OCI-LY7 (cell line): ENCODE data around the gene TMEM51.

Experiments used
- EZH2phosphoT487 ChIP-seq: fragments of 200-600 bp; sonication (generic); IDR thresholded peaks from 2 replicates; pipeline ENCODE4 v1.6.1; 2018; ENCODE audit warnings: low read depth, borderline replicate concordance, mild to moderate bottlenecking, mixed run types, antibody characterized with exemption, low read length, moderate library complexity, mixed read lengths
- TF ChIP-seq, protein P1 (sequence below): fragments of 200-600 bp; sonication (generic); conservative IDR thresholded peaks from 2 replicates; pipeline ENCODE4 v1.5.1; 2014; ENCODE audit warnings: mild to moderate bottlenecking, antibody characterized with exemption, low read length, moderate library complexity, mixed read lengths

GRCh38 chr1:15262003-15262377 lies 108.4 kb downstream of the TMEM51 start:
- TF ChIP-seq, protein P1, sequence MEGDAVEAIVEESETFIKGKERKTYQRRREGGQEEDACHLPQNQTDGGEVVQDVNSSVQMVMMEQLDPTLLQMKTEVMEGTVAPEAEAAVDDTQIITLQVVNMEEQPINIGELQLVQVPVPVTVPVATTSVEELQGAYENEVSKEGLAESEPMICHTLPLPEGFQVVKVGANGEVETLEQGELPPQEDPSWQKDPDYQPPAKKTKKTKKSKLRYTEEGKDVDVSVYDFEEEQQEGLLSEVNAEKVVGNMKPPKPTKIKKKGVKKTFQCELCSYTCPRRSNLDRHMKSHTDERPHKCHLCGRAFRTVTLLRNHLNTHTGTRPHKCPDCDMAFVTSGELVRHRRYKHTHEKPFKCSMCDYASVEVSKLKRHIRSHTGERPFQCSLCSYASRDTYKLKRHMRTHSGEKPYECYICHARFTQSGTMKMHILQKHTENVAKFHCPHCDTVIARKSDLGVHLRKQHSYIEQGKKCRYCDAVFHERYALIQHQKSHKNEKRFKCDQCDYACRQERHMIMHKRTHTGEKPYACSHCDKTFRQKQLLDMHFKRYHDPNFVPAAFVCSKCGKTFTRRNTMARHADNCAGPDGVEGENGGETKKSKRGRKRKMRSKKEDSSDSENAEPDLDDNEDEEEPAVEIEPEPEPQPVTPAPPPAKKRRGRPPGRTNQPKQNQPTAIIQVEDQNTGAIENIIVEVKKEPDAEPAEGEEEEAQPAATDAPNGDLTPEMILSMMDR = no peak
- no peak for TF ChIP-seq EZH2phosphoT487
